Cardiac muscle cell (in vitro differentiated cells and primary cell): ENCODE measurements around the gene TMEM158. TPM values are rescaled to one million over a fixed set of nuclear protein-coding genes. Genes with fewer than 3 reads are reported as not detected.

Source experiments
- DNase-seq, 2 donors: peaks; one replicate each; pipeline versions ENCODE4 v3.0.0 to v3.0.0-alpha.2; 2010 to 2017; ENCODE audit warnings: low read depth in 1 of 2, low spot score in 1 of 2
- H3K27ac ChIP-seq: fragments of 200-600 bp; sonication (generic); 2 replicates; pipeline ENCODE4 v1.5.1; 2016
- H3K27me3 ChIP-seq: fragments of 200-600 bp; sonication (generic); 2 replicates; pipeline ENCODE4 v1.6.0; 2016; ENCODE audit warnings: control low read depth
- H3K36me3 ChIP-seq: fragments of 200-600 bp; sonication (generic); 2 replicates; pipeline ENCODE4 v1.5.1; 2016; ENCODE audit warnings: control low read depth
- H3K4me1 ChIP-seq: fragments of 200-600 bp; sonication (generic); 2 replicates; pipeline ENCODE4 v1.8.1; 2017; ENCODE audit warnings: low read depth, mild to moderate bottlenecking, mixed run types
- H3K4me3 ChIP-seq: fragments of 200-600 bp; sonication (generic); 2 replicates; pipeline ENCODE4 v1.5.1; 2016; ENCODE audit warnings: mild to moderate bottlenecking
- H3K9me3 ChIP-seq: fragments of 200-600 bp; sonication (generic); 2 replicates; pipeline ENCODE4 v1.5.1; 2017; ENCODE audit warnings: low read depth, mild to moderate bottlenecking, control low read depth
- CTCF ChIP-seq: IDR thresholded peaks from 2 replicates; pipeline ENCODE4 v1.5.1; 2012; ENCODE audit warnings: low read depth, mild to moderate bottlenecking, low read length
- polyA plus RNA-seq: library from polyadenylated mRNA; unstranded; fragments of >200 nt; fragmentation: Nextera tagmentation; extraction: Ambion mirVana; gene quantifications from 2 replicates; pipeline ENCODE4 v1.2.1, GENCODE V29; 2016
- total RNA-seq: library from RNA; depleted of rRNA; stranded (reverse); fragments of >200 nt; gene quantifications from 2 replicates; pipeline ENCODE4 v1.2.3, GENCODE V29; 2016

Gene TMEM158
- total and polyA plus RNA-seq, 2 experiments from 2014 or later: 0.83 to 3.4 TPM

GRCh38 chr3:45182915-45183871 is 42.9 kb downstream of the TMEM158 start:
- no peak for TF ChIP-seq CTCF
- Histone ChIP-seq H3K27me3 (peaks cover 2% of the 10 kb centered on the region), H3K36me3 (no peaks in the 10 kb centered on the region), H3K4me1 (no peaks in the 10 kb centered on the region), H3K27ac (no peak overlapping the region), H3K9me3 (no peaks in the 10 kb centered on the region), H3K4me3 (no peak overlapping the region)
- peak in 1 of 2 donors; percentile 73 for DNase-seq

GRCh38 chr3:45181496-45181895 is 44.6 kb downstream of the TMEM158 start:
- no peaks in the 10 kb centered on the region for H3K4me1 ChIP-seq

GRCh38 chr3:45180899-45181298 is 45.2 kb downstream of the TMEM158 start:
- no peak for DNase-seq
- Histone ChIP-seq H3K36me3 (no peaks in the 10 kb centered on the region), H3K27me3 (no peaks in the 10 kb centered on the region), H3K9me3 (no peaks in the 10 kb centered on the region), H3K4me3 (no peak overlapping the region), H3K4me1 (no peaks in the 10 kb centered on the region), H3K27ac (no peak overlapping the region)
- no peak for TF ChIP-seq CTCF

More at GRCh38 chr3:45181496-45181895, 44.6 kb downstream of the TMEM158 start:
- DNase-seq: no peak
- Histone ChIP-seq H3K36me3 (no peaks in the 10 kb centered on the region), H3K9me3 (no peaks in the 10 kb centered on the region), H3K27ac (no peak overlapping the region), H3K27me3 (peaks cover 2% of the 10 kb centered on the region), H3K4me3 (no peak overlapping the region)
- TF ChIP-seq CTCF: no peak

- no peaks in the 10 kb centered on the region for H3K9me3 ChIP-seq
- H3K27ac ChIP-seq: no peak overlapping the region
- no peak for TF ChIP-seq CTCF
- peak in 1 of 2 donors; percentile 33 for DNase-seq
- H3K4me1 ChIP-seq: no peaks in the 10 kb centered on the region
- H3K4me3 ChIP-seq: no peak overlapping the region
- no peaks in the 10 kb centered on the region for H3K27me3 ChIP-seq
- H3K36me3 ChIP-seq: no peaks in the 10 kb centered on the region
These were observed 46.0 kb downstream of the TMEM158 start for GRCh38 chr3:45180051-45180450.

- peaks cover 9% of the 10 kb centered on the region for H3K4me1 ChIP-seq
- no peaks in the 10 kb centered on the region for H3K9me3 ChIP-seq
- no peak for TF ChIP-seq CTCF
- no peak overlapping the region for H3K27ac ChIP-seq
- DNase-seq: no peak
- no peaks in the 10 kb centered on the region for H3K27me3 ChIP-seq
- H3K36me3 ChIP-seq: no peaks in the 10 kb centered on the region
- no peak overlapping the region for H3K4me3 ChIP-seq
These were observed 46.9 kb downstream of the TMEM158 start for GRCh38 chr3:45179163-45179562.
